Body of pancreas (tissue), 4 donors: ENCODE results near the gene JCHAIN. TPM values are rescaled to one million over a fixed set of nuclear protein-coding genes. Genes with fewer than 3 reads are reported as not detected.
A peak's percentile ranks its signal among the peaks of the same experiment; 100 is the strongest.

Source experiments
- ATAC-seq: fragments of 150-250 bp; one replicate; pipeline ENCODE4 v1.9.1; 2016
- DNase-seq, 4 donors: peaks; one replicate each; pipeline ENCODE4 v3.0.0-alpha.2; 2019
- H3K27ac ChIP-seq, 4 donors: fragments of 200-600 bp; sonication (generic); 1 replicate in 3 of 4; 2 replicates in 1 of 4; pipeline versions ENCODE4 v1.5.1 to v1.6.1; 2016 to 2019; ENCODE audit warnings: mild to moderate bottlenecking in 1 of 4, mixed read lengths in 1 of 4, moderate library complexity in 1 of 4
- H3K27me3 ChIP-seq, 2 donors: fragments of 200-600 bp; sonication (generic); one replicate each; pipeline ENCODE4 v1.6.0; 2016; ENCODE audit warnings: mild to moderate bottlenecking in 1 of 2
- H3K36me3 ChIP-seq, 2 donors: fragments of 200-600 bp; sonication (generic); replicated peaks in 1 of 2; 2 replicates each; pipeline ENCODE4 v1.5.1; 2016; ENCODE audit warnings: low read depth in 2 of 2; ENCODE audit not compliant: insufficient read depth in 1 of 2
- H3K4me1 ChIP-seq: fragments of 200-600 bp; sonication (generic); one replicate; pipeline ENCODE4 v1.6.0; 2016
- H3K4me3 ChIP-seq, 2 donors: fragments of 200-600 bp; sonication (generic); 1 replicate in 1 of 2; 2 replicates in 1 of 2; pipeline ENCODE4 v1.5.1; 2016 to 2019
- H3K9me3 ChIP-seq, 3 donors: fragments of 200-600 bp; sonication (generic); 1 replicate in 2 of 3; 2 replicates in 1 of 3; pipeline ENCODE4 v1.5.1; 2016
- CTCF ChIP-seq, 7 experiments: fragments of 450-650 bp in 4 of 7; fragments of 200-600 bp in 3 of 7; sonication (generic) in 3 of 7; IDR thresholded peaks; one replicate each; pipeline ENCODE4 v1.5.1; 2016 to 2019; ENCODE audit warnings: antibody characterized with exemption in 7 of 7
- POLR2A ChIP-seq, 3 donors: fragments of 450-650 bp; IDR thresholded peaks; one replicate each; pipeline ENCODE4 v1.6.1; 2016; ENCODE audit warnings: antibody characterized with exemption in 3 of 3, mild to moderate bottlenecking in 2 of 3
- WGBS, 2 donors: methylation state at CpG; one replicate each; pipeline ENCODE4 v1.1.5; 2017; 5-methylcytosine and 5-hydroxymethylcytosine counted together
- intact Hi-C: fragments of 100-400 bp; cut with DNase I; formaldehyde crosslinking; loops from one replicate; pipeline ENCODE4 v1.15.1; 2023
- total RNA-seq, 2 donors: library from RNA; depleted of rRNA; stranded (reverse); fragments of >200 nt; gene quantifications; one replicate each; pipeline ENCODE4 v1.1.0, GENCODE V29; 2016

The JCHAIN gene
- total RNA-seq, 2 donors from 2014 or later = 13.2 to 27.7 TPM

- Histone ChIP-seq H3K27ac (no peak overlapping the region), H3K4me1 (peaks cover 10% of the 10 kb centered on the region), H3K27me3 (no peaks in the 10 kb centered on the region), H3K9me3 (no peaks in the 10 kb centered on the region), H3K4me3 (no peak overlapping the region), H3K36me3 (no peaks in the 10 kb centered on the region)
- ATAC-seq (no peak), DNase-seq (no peak)
- intact Hi-C loops = no loop called here
- WGBS, 2 donors = 88 to 90% methylated on average over 2 of the region's 2 CpGs
- no peak for TF ChIP-seq CTCF (IDR thresholded peaks at IDR 0.05)
These were observed 26.1 kb downstream of the JCHAIN start for GRCh38 chr4:70640192-70640591.

- H3K27ac ChIP-seq = peak overlapping the region; percentile 15 to 47 (median 38)
- WGBS, 2 donors = 11% methylated on average over 8 of the region's 8 CpGs
- peak; percentile 20 to 44 (median 31) for DNase-seq
These were observed 28.9 kb downstream of the JCHAIN start for GRCh38 chr4:70637239-70637913.

GRCh38 chr4:70634482-70634881, 31.8 kb downstream of the JCHAIN start:
- ATAC-seq = no peak
- WGBS, 2 donors = 50 to 55% methylated on average over 5 of the region's 5 CpGs

More at GRCh38 chr4:70637239-70637913, 28.9 kb downstream of the JCHAIN start:
- H3K4me1 ChIP-seq = peaks cover 17% of the 10 kb centered on the region
- H3K36me3 ChIP-seq = no peaks in the 10 kb centered on the region
- intact Hi-C loops = no loop called here
- no peak overlapping the region for H3K4me3 ChIP-seq
- ATAC-seq = peak; percentile 88
- no peaks in the 10 kb centered on the region for H3K27me3 ChIP-seq
- TF ChIP-seq POLR2A (IDR thresholded peaks at IDR 0.05) (peak in 2 of 3 donors; percentile 21 to 31), CTCF (IDR thresholded peaks at IDR 0.05) (no peak)
- H3K9me3 ChIP-seq = no peaks in the 10 kb centered on the region

GRCh38 chr4:70632028-70632427, 34.3 kb downstream of the JCHAIN start:
- H3K9me3 ChIP-seq = no peaks in the 10 kb centered on the region
- peaks cover 12% of the 10 kb centered on the region for H3K4me1 ChIP-seq
- TF ChIP-seq CTCF (IDR thresholded peaks at IDR 0.05) (no peak), POLR2A (IDR thresholded peaks at IDR 0.05) (no peak)
- DNase-seq (no peak), ATAC-seq (peak; percentile 52)
- H3K27me3 ChIP-seq = no peaks in the 10 kb centered on the region
- H3K36me3 ChIP-seq = no peaks in the 10 kb centered on the region
- H3K27ac ChIP-seq = peak overlapping the region in 1 of 4 donors; percentile 8
- H3K4me3 ChIP-seq = no peak overlapping the region
- intact Hi-C loops = no loop called here
- 61 to 66% methylated on average over 1 of the region's 1 CpG for WGBS, 2 donors

More at GRCh38 chr4:70634482-70634881, 31.8 kb downstream of the JCHAIN start:
- no peaks in the 10 kb centered on the region for H3K36me3 ChIP-seq
- H3K27ac ChIP-seq = no peak overlapping the region
- intact Hi-C loops = no loop called here
- DNase-seq = peak in 1 of 4 donors; percentile 5
- no peaks in the 10 kb centered on the region for H3K27me3 ChIP-seq
- H3K4me1 ChIP-seq = peaks cover 20% of the 10 kb centered on the region
- TF ChIP-seq POLR2A (IDR thresholded peaks at IDR 0.05) (no peak), CTCF (IDR thresholded peaks at IDR 0.05) (no peak)
- no peak overlapping the region for H3K4me3 ChIP-seq
- no peaks in the 10 kb centered on the region for H3K9me3 ChIP-seq

- H3K36me3 ChIP-seq = no peaks in the 10 kb centered on the region
- ATAC-seq (no peak), DNase-seq (no peak)
- no peak overlapping the region for H3K4me3 ChIP-seq
- intact Hi-C loops = no loop called here
- no peaks in the 10 kb centered on the region for H3K9me3 ChIP-seq
- 74% methylated on average over 3 of the region's 3 CpGs for WGBS, 2 donors
- H3K27ac ChIP-seq = no peak overlapping the region
- peaks cover 9% of the 10 kb centered on the region for H3K4me1 ChIP-seq
- TF ChIP-seq CTCF (IDR thresholded peaks at IDR 0.05) = no peak
- TF ChIP-seq POLR2A (IDR thresholded peaks at IDR 0.05) = no peak
- H3K27me3 ChIP-seq = no peaks in the 10 kb centered on the region
These were observed 36.1 kb downstream of the JCHAIN start for GRCh38 chr4:70630162-70630561.
